GM23338 (cell line): ENCODE data around the gene SCN11A. TPM values are rescaled to one million over a fixed set of nuclear protein-coding genes. Genes with fewer than 3 reads are reported as not detected.

Experiments
- ATAC-seq: fragments of 200-7000 bp; cut with Tn5 transposase; 3 replicates; pipeline ENCODE4 v1.9.1; 2020
- DNase-seq: peaks from one replicate; pipeline ENCODE4 v3.0.0-alpha.2; 2015; ENCODE audit warnings: low spot score
- H2AFZ ChIP-seq: fragments of 200-600 bp; sonication (generic); 2 replicates; pipeline ENCODE4 v1.8.0; 2016; ENCODE audit warnings: antibody characterized with exemption, mild to moderate bottlenecking, moderate library complexity
- H3F3A ChIP-seq: fragments of 200-600 bp; sonication (generic); replicated peaks from 2 replicates; pipeline ENCODE4 v1.8.0; 2017; ENCODE audit warnings: antibody characterized with exemption, mixed run types, low read depth
- H3K27ac ChIP-seq: fragments of 200-600 bp; sonication (generic); 2 replicates; pipeline ENCODE4 v1.6.1; 2016; ENCODE audit warnings: low read depth
- H3K27me3 ChIP-seq: fragments of 200-600 bp; sonication (generic); 2 replicates; pipeline ENCODE4 v1.8.0; 2016; ENCODE audit warnings: mild to moderate bottlenecking, mixed run types, moderate library complexity; ENCODE audit not compliant: insufficient read depth
- H3K36me3 ChIP-seq: fragments of 200-600 bp; sonication (generic); 2 replicates; pipeline ENCODE4 v1.8.0; 2016; ENCODE audit warnings: mild to moderate bottlenecking; ENCODE audit not compliant: insufficient read depth
- H3K4me1 ChIP-seq: fragments of 200-600 bp; sonication (generic); 2 replicates; pipeline ENCODE4 v1.8.0; 2016; ENCODE audit warnings: mild to moderate bottlenecking, moderate library complexity; ENCODE audit not compliant: insufficient read depth
- H3K4me2 ChIP-seq: fragments of 200-600 bp; sonication (generic); 2 replicates; pipeline ENCODE4 v1.7.1; 2017; ENCODE audit warnings: mixed run types
- H3K4me3 ChIP-seq: fragments of 200-600 bp; sonication (generic); 2 replicates; pipeline ENCODE4 v1.6.1; 2016; ENCODE audit warnings: mixed run types
- H3K79me2 ChIP-seq: fragments of 200-600 bp; sonication (generic); replicated peaks from 2 replicates; pipeline ENCODE4 v1.8.0; 2017; ENCODE audit warnings: mild to moderate bottlenecking; ENCODE audit not compliant: insufficient read depth
- H3K9me2 ChIP-seq: fragments of 200-600 bp; sonication (generic); 2 replicates; pipeline ENCODE4 v1.8.0; 2017; ENCODE audit not compliant: insufficient read depth
- H4K20me1 ChIP-seq: fragments of 200-600 bp; sonication (generic); replicated peaks from 2 replicates; pipeline ENCODE4 v1.8.0; 2017; ENCODE audit warnings: mild to moderate bottlenecking; ENCODE audit not compliant: insufficient read depth
- H3K27ac Mint-ChIP-seq: 2 replicates; pipeline ENCODE4 v1.8.0; 2020; ENCODE audit warnings: inconsistent platforms, mild to moderate bottlenecking, moderate library complexity, mixed read lengths
- H3K27me3 Mint-ChIP-seq: 3 replicates; pipeline ENCODE4 v1.8.0; 2022; ENCODE audit warnings: low read depth, mild to moderate bottlenecking, moderate library complexity, mixed read lengths, inconsistent platforms; ENCODE audit not compliant: insufficient read depth, poor library complexity
- H3K36me3 Mint-ChIP-seq: 3 replicates; pipeline ENCODE4 v1.8.0; 2021; ENCODE audit warnings: low read depth, mild to moderate bottlenecking, inconsistent platforms, moderate library complexity, mixed read lengths
- H3K4me1 Mint-ChIP-seq: 3 replicates; pipeline ENCODE4 v1.8.0; 2020; ENCODE audit warnings: mild to moderate bottlenecking, inconsistent platforms, mixed read lengths
- H3K4me3 Mint-ChIP-seq: 3 replicates; pipeline ENCODE4 v1.8.0; 2021; ENCODE audit warnings: moderate library complexity, mild to moderate bottlenecking, inconsistent platforms, mixed read lengths
- H3K9me3 Mint-ChIP-seq: 3 replicates; pipeline ENCODE4 v1.8.0; 2020; ENCODE audit warnings: moderate library complexity, mild to moderate bottlenecking, inconsistent platforms, mixed read lengths
- CREB1 ChIP-seq: fragments of 250-450 bp; sonication (Bioruptor Pico); IDR thresholded peaks from 2 replicates; pipeline ENCODE4 v1.5.0; 2020; ENCODE audit warnings: low read depth, mild to moderate bottlenecking, moderate library complexity
- CTCF ChIP-seq, 2 experiments: fragments of 200-600 bp in 1 of 2; sonication (generic) in 1 of 2; conservative IDR thresholded peaks; 2 replicates each; pipeline versions ENCODE4 v1.5.1 to v1.6.1; 2016 to 2017; ENCODE audit warnings: antibody characterized with exemption in 2 of 2, low read depth in 2 of 2, mild to moderate bottlenecking in 2 of 2, moderate library complexity in 1 of 2
- EZH2 ChIP-seq: fragments of 200-600 bp; sonication (generic); IDR thresholded peaks from one replicate; pipeline ENCODE4 v1.8.0; 2017; ENCODE audit warnings: antibody characterized with exemption, mild to moderate bottlenecking, low read depth; ENCODE audit not compliant: unreplicated experiment
- EZH2phosphoT487 ChIP-seq: fragments of 200-600 bp; sonication (generic); IDR thresholded peaks from one replicate; pipeline ENCODE4 v1.8.1; 2018; ENCODE audit warnings: antibody characterized with exemption; ENCODE audit not compliant: unreplicated experiment
- JUNB ChIP-seq: IDR thresholded peaks from one replicate; pipeline ENCODE4 v1.6.1; 2016; ENCODE audit warnings: antibody characterized with exemption; ENCODE audit not compliant: unreplicated experiment
- NANOG ChIP-seq: IDR thresholded peaks from 2 replicates; pipeline ENCODE4 v1.6.1; 2016; ENCODE audit warnings: antibody characterized with exemption, borderline replicate concordance
- POLR2AphosphoS5 ChIP-seq: IDR thresholded peaks from 2 replicates; pipeline ENCODE4 v1.6.1; 2016; ENCODE audit warnings: antibody characterized with exemption, low read depth
- REST ChIP-seq: IDR thresholded peaks from one replicate; pipeline ENCODE4 v1.6.1; 2018; ENCODE audit warnings: antibody characterized with exemption; ENCODE audit not compliant: unreplicated experiment
- STAT1 ChIP-seq: IDR thresholded peaks from one replicate; pipeline ENCODE4 v1.6.1; 2016; ENCODE audit warnings: antibody characterized with exemption; ENCODE audit not compliant: unreplicated experiment
- ZNF114 ChIP-seq: fragments of 250-450 bp; sonication (Bioruptor Pico); IDR thresholded peaks from 2 replicates; pipeline ENCODE4 v1.5.0; 2020; ENCODE audit warnings: mild to moderate bottlenecking, moderate library complexity
- ZNF331 ChIP-seq: fragments of 250-450 bp; sonication (Bioruptor Pico); IDR thresholded peaks from 2 replicates; pipeline ENCODE4 v1.5.0; 2020; ENCODE audit warnings: low read depth, mild to moderate bottlenecking, moderate library complexity
- polyA plus RNA-seq: library from polyadenylated mRNA; unstranded; fragments of >200 nt; fragmentation: Nextera tagmentation; extraction: Ambion mirVana; gene quantifications from 2 replicates; pipeline ENCODE4 v1.2.1, GENCODE V29; 2016
- total RNA-seq: library from RNA; depleted of rRNA; stranded (reverse); fragments of >200 nt; shearing (Covaris generic); gene quantifications from 2 replicates; pipeline ENCODE4 v1.2.3, GENCODE V29; 2014
- TF ChIP-seq, protein P1 (sequence below): fragments of 250-450 bp; sonication (Bioruptor Pico); IDR thresholded peaks from 2 replicates; pipeline ENCODE4 v1.5.0; 2020; ENCODE audit warnings: mild to moderate bottlenecking, moderate library complexity
- TF ChIP-seq, protein P2 (sequence below): IDR thresholded peaks from 2 replicates; pipeline ENCODE4 v1.6.1; 2016; ENCODE audit warnings: antibody characterized with exemption

Gene SCN11A
- total and polyA plus RNA-seq, 2 experiments from 2014 or later = 0.05 to 0.14 TPM

DNA sequence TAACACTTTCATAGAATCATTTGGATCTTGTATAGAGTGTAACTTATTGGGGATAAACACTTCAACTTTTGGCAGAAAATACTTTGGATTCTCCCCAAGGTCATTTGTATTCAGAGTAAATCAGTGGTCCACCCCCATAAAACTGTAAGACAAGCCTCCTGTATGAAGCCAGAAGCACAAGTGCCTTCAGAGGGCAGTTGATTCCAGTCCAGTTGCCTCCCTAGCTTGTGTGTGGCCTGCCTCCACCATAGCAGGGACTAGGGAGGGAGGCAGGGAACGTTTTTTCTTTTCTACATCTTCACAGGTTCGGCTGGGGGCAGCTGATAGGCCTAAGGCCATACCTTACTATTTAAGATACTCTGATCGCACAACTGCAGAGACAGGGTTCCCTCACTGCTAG, 44.0 kb upstream of the SCN11A start:
- Histone ChIP-seq H3K4me2 (no peak overlapping the region), H4K20me1 (no peaks in the 10 kb centered on the region; the same call in 1 of the 2 replicates), H3K36me3 (peaks cover 23% of the 10 kb centered on the region), H2AFZ (no peak overlapping the region), H3K4me1 (no peaks in the 10 kb centered on the region), H3K27ac (no peak overlapping the region), H3K4me3 (no peak overlapping the region), H3K27me3 (no peaks in the 10 kb centered on the region), H3K79me2 (no peaks in the 10 kb centered on the region), H3F3A (no peaks in the 10 kb centered on the region), H3K9me2 (no peaks in the 10 kb centered on the region)
- ATAC-seq (no peak), DNase-seq (no peak)
- Mint-ChIP-seq H3K27ac (no peak overlapping the region), H3K27me3 (peaks cover 4% of the 10 kb centered on the region), H3K9me3 (no peaks in the 10 kb centered on the region), H3K36me3 (peaks cover 40% of the 10 kb centered on the region), H3K4me3 (no peak overlapping the region), H3K4me1 (no peaks in the 10 kb centered on the region; the same call in 2 of the 3 replicates)
- no peak for TF ChIP-seq ZNF331
- no peak for TF ChIP-seq ZNF114 (CRISPR knock-in tag)
- TF ChIP-seq EZH2phosphoT487 = no peak
- no peak for TF ChIP-seq JUNB
- no peak for TF ChIP-seq CTCF (conservative IDR thresholded peaks at IDR 0.05; ENCODE audit: low read depth in 2 of 2)
- no peak for TF ChIP-seq REST
- TF ChIP-seq, protein P1, sequence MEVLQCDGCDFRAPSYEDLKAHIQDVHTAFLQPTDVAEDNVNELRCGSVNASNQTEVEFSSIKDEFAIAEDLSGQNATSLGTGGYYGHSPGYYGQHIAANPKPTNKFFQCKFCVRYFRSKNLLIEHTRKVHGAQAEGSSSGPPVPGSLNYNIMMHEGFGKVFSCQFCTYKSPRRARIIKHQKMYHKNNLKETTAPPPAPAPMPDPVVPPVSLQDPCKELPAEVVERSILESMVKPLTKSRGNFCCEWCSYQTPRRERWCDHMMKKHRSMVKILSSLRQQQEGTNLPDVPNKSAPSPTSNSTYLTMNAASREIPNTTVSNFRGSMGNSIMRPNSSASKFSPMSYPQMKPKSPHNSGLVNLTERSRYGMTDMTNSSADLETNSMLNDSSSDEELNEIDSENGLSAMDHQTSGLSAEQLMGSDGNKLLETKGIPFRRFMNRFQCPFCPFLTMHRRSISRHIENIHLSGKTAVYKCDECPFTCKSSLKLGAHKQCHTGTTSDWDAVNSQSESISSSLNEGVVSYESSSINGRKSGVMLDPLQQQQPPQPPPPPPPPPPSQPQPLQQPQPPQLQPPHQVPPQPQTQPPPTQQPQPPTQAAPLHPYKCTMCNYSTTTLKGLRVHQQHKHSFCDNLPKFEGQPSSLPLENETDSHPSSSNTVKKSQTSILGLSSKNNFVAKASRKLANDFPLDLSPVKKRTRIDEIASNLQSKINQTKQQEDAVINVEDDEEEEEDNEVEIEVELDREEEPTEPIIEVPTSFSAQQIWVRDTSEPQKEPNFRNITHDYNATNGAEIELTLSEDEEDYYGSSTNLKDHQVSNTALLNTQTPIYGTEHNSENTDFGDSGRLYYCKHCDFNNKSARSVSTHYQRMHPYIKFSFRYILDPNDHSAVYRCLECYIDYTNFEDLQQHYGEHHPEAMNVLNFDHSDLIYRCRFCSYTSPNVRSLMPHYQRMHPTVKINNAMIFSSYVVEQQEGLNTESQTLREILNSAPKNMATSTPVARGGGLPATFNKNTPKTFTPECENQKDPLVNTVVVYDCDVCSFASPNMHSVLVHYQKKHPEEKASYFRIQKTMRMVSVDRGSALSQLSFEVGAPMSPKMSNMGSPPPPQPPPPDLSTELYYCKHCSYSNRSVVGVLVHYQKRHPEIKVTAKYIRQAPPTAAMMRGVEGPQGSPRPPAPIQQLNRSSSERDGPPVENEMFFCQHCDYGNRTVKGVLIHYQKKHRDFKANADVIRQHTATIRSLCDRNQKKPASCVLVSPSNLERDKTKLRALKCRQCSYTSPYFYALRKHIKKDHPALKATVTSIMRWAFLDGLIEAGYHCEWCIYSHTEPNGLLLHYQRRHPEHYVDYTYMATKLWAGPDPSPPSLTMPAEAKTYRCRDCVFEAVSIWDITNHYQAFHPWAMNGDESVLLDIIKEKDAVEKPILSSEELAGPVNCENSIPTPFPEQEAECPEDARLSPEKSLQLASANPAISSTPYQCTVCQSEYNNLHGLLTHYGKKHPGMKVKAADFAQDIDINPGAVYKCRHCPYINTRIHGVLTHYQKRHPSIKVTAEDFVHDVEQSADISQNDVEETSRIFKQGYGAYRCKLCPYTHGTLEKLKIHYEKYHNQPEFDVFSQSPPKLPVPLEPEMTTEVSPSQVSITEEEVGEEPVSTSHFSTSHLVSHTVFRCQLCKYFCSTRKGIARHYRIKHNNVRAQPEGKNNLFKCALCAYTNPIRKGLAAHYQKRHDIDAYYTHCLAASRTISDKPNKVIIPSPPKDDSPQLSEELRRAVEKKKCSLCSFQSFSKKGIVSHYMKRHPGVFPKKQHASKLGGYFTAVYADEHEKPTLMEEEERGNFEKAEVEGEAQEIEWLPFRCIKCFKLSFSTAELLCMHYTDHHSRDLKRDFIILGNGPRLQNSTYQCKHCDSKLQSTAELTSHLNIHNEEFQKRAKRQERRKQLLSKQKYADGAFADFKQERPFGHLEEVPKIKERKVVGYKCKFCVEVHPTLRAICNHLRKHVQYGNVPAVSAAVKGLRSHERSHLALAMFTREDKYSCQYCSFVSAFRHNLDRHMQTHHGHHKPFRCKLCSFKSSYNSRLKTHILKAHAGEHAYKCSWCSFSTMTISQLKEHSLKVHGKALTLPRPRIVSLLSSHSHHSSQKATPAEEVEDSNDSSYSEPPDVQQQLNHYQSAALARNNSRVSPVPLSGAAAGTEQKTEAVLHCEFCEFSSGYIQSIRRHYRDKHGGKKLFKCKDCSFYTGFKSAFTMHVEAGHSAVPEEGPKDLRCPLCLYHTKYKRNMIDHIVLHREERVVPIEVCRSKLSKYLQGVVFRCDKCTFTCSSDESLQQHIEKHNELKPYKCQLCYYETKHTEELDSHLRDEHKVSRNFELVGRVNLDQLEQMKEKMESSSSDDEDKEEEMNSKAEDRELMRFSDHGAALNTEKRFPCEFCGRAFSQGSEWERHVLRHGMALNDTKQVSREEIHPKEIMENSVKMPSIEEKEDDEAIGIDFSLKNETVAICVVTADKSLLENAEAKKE = no peak
- TF ChIP-seq, protein P2, sequence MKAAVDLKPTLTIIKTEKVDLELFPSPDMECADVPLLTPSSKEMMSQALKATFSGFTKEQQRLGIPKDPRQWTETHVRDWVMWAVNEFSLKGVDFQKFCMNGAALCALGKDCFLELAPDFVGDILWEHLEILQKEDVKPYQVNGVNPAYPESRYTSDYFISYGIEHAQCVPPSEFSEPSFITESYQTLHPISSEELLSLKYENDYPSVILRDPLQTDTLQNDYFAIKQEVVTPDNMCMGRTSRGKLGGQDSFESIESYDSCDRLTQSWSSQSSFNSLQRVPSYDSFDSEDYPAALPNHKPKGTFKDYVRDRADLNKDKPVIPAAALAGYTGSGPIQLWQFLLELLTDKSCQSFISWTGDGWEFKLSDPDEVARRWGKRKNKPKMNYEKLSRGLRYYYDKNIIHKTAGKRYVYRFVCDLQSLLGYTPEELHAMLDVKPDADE = no peak
- TF ChIP-seq NANOG = no peak
- TF ChIP-seq STAT1 = no peak
- TF ChIP-seq CREB1 (CRISPR knock-in tag) = no peak
- TF ChIP-seq EZH2 = no peak
- TF ChIP-seq POLR2AphosphoS5 = no peak
